NT2/D1 (cell line): ENCODE measurements around the gene C3orf70.

ENCODE experiments used
- YY1 ChIP-seq: IDR thresholded peaks from 2 replicates; pipeline ENCODE4 v1.6.1; 2011; ENCODE audit not compliant: insufficient read length, insufficient read depth
- ZNF274 ChIP-seq: IDR thresholded peaks from 2 replicates; pipeline ENCODE4 v1.6.1; 2011; ENCODE audit warnings: mild to moderate bottlenecking, low read depth, low read length

- TF ChIP-seq YY1 = no peak
- no peak for TF ChIP-seq ZNF274
Observed at GRCh38 chr3:185172086-185173049, 19.5 kb upstream of the C3orf70 start.
